KG1 (cell line): ENCODE results near the gene SYF2.
A peak's percentile ranks its signal among the peaks of the same experiment; 100 is the strongest.
"Not testable (repeated sequence)": the region's sequence is repeated elsewhere in the genome, so short reads cannot be mapped to it uniquely, and the experiment has no call there.

Experiments used
- DNase-seq: peaks from one replicate; lab custom pipeline; 2025; lab: John Stamatoyannopoulos, UW

The SYF2 gene

GRCh38 chr1:25206201-25206600, 26.1 kb downstream of the SYF2 start:
- no peak for DNase-seq

GRCh38 chr1:25205786-25206185, 26.5 kb downstream of the SYF2 start:
- DNase-seq, result no peak

- DNase-seq, result peak; percentile 43
These were observed 27.4 kb downstream of the SYF2 start for GRCh38 chr1:25204797-25205480.

DNA sequence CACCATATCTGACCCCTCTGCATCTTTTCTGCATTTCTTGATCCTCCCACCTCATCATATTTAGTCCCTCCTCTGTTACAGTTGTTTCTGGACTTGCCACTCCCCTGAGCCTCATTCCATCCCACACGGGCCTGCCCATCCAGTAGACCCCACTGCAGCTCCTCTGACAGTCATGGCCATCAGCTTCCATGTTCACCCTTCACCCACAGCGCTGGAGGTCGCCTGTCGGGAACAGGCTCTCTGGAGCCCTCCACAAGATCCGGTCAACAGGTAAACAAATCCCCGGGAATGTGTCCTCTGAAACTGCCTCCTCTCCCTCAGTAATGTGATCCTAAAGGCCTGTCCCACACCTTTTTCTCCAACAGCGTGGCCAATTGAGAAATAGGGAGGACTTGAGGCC, 31.3 kb downstream of the SYF2 start:
- DNase-seq, result no peak

- no peak for DNase-seq
These were observed 32.3 kb downstream of the SYF2 start for GRCh38 chr1:25199819-25200620.

GRCh38 chr1:25198663-25199252, 33.5 kb downstream of the SYF2 start:
- peak; percentile 14 for DNase-seq

DNA sequence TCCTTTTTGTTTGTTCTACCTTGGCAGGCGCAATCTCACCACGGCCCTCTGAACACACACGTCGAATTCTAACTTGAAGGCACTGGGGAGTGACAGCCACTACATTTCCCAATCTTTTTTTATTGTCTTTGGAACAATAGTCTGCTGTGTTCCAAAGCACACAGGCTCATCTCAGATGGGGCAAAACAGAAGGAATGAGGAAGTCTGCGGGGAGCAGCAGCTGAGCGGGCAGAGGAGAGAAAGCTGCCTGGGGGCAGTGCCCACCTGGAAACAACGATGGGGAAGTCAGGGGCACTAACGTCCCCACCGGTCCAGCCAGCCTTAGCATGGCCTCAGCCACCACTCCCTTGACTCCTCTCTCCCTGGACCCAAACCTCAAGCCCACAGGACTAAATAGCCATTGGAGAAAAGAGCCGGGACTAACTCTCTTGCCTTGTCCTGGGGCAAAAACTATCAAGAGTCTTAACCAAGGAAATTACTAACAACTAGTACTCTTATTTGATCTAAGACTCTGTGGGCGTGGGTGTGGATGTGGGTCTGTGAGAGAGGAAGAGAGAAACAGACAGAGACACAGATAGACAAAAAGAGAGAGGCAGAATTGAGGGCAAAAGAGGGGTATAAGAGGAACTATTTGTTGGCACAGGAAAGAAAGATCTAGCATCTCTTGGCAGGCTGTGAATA, 34.2 kb downstream of the SYF2 start:
- DNase-seq, result peak; percentile 84

DNA sequence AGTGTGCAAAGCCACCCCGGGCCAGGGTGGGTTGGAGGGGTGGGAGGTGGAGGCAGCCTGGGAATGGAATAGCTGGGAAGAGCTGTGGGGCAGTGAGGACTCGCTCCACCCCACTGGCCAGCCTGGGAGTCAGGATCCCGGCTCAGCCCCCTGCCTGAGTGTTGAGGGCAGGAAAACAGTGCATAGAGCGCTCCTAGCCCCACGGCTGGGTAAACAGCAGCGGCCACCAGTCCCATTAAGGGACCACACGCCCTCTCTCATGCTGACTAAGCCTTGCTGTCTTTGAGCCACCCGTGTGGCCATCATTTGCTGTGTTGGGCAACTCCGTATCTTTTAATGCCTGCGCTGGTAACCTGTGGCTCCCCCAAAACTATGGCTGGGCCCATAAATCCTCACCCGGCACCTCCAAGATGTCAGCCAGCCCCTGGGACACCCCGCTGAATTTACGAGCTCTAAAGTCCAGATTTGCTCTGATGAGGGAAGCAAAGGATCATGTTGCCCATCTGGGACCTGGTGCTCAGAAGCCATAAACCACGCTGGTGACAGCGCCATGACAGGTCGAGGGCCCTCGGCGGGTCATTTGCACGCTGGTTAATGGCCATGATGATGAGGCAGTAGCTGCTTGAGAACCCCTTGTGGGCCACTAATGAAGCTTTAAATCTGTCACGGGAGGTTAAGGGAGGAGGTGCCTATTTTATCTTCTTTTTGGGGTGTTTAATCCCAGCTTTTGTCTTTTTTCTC, 34.9 kb downstream of the SYF2 start:
- DNase-seq, result no peak

DNA sequence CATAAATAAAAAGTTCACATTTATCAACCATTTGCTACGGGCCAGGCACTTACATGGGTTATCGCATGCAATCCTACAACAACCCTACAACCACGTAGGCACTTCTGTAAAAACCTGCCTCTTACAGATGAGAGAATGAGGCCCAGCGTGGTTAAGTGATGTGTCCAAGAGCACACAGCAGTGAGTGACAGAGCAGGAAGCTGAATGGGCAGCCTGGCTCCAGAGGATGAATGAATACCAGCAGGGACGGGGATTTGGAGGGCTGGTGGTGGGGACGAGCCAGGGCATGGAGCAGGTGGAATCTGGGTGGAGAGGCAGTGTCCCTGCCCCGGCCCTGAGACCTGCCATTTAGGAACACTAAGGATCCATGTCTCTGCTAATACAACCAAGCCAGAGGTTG, 35.5 kb downstream of the SYF2 start:
- DNase-seq, result no peak

DNA sequence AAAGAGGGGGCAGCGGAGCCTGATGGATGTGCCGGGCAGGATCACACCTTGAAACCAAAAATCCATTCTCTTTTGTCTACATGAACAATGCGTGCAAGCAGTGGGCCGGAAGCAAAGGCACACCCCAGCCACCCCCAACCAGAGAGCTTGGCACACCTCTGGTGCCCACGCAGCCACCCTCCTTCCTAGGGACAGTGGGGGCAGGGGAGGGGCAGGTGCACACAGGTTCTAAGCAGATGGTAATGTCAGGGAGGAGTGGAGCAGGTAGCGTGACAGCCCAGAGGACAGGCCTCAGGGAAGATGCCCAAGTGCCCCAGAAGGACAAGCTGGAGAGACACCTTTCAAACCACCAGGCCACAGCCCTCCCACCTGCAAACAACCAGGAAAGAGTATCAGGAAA, 36.5 kb downstream of the SYF2 start:
- no peak for DNase-seq

- no peak for DNase-seq
These were observed 37.7 kb downstream of the SYF2 start for GRCh38 chr1:25194572-25195020.

DNA sequence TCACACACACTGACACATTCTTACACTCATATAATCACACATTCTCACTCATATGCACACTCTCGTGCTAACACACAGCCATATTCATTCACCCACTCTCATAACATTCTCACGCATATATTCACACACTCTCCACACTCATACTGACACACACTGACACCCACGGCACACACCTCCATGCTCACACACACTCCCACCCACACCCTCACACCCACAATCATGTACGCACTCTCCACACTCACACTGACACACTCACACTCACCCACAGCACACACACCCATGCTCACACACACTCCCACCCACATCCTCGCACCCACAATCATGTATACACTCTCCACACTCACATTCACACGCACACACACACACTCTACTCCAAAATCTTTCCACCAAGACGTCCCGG, 38.2 kb downstream of the SYF2 start:
- DNase-seq, result no peak

- DNase-seq, result no peak
These were observed 39.1 kb downstream of the SYF2 start for GRCh38 chr1:25193229-25193628.

DNA sequence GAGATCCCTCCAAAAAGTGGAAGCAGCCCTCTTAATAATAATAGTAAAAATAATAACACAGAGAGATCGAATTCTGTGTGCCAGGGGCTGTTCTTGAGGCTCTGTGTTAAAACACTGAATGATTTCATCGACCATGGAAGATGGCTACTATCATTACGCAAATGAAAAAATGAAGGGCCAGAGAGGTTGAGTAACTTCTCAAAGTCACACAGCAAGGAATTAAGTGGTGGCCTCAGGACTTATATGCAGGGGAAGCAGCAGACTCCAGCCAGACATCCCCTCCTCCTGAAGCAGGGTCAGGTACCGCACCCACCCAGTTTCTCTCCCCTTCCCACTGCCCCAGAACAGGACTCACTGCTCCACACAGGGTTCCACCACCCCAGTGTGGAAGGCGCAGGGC, 40.1 kb downstream of the SYF2 start:
- no peak for DNase-seq

GRCh38 chr1:25190260-25190659, 42.0 kb downstream of the SYF2 start:
- no peak for DNase-seq

- not testable (repeated sequence) for DNase-seq
These were observed 44.4 kb downstream of the SYF2 start for GRCh38 chr1:25187904-25188303.

DNA sequence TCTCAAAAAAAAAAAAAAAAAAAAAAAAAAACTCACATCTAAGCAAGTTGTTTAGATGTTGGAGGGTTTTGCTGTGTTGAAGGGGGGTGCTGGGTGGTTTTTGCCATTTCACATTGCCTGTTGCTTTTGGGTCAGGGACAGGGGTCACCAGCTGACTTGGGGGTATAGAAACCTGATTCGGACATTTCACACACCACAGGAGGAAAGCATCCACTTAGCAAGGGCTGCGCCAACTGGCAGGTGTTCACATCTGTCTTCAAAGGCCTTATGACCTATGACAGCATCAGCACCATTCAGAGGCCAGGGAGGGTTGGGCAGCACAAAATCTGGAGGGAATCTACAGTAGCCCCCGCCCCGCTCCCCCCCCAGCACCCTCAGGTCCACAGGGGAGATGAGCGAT, 45.2 kb downstream of the SYF2 start:
- no peak for DNase-seq

- DNase-seq, result no peak
These were observed 45.9 kb downstream of the SYF2 start for GRCh38 chr1:25186161-25187007.

DNA sequence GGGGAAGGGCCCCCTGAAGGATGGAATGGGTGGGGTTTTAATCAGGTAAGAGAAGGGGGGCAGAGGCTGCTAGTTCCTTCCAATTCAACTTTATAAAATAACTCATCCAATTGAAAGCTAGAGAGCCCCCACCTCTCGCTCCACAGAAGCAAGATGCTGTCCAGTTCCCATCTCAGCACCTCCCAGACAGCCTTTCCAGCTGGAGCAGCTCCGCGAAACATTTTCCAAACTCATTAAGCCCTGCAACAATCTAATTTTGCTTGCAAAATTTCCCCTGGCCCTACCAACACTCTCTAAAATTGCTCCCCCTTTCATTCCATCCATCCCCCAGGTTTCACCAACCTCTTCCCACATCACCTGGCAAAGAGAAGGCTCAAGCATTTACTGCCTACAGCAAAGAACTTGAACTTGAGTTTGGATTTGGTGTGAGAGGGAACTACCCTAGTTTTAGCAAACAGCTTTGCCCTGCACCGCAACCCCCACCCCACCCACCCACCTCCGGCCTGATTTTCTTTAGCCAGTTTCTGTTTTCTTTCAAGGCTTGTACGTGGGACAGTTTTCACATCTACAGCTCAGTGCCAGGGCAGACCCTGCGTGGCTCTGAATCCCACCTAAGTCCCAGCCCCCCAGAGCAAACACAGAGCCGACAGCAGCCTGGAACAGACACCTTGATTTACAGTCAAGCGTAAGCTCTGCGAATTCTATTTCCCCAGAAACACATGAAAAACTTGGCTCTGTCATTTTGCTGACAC, 46.7 kb downstream of the SYF2 start:
- no peak for DNase-seq
